IPS-18c (cell line): ENCODE data around the gene NHSL2.

Source experiments
- H3K4me3 ChIP-seq: 2 replicates; pipeline ENCODE4 v1.7.0; 2013; ENCODE audit warnings: low read depth, mild to moderate bottlenecking, low read length, moderate library complexity; ENCODE audit not compliant: insufficient read depth
- H3K9me3 ChIP-seq: one replicate; pipeline ENCODE4 v1.6.1; 2013; ENCODE audit warnings: mild to moderate bottlenecking, low read length, moderate library complexity; ENCODE audit not compliant: control insufficient read depth, insufficient read depth

Gene NHSL2

GRCh38 chrX:72023071-72023470, 112.4 kb downstream of the NHSL2 start:
- Histone ChIP-seq H3K9me3 (peaks cover 6% of the 10 kb centered on the region), H3K4me3 (no peak overlapping the region)

GRCh38 chrX:72025236-72025770, 114.7 kb downstream of the NHSL2 start:
- Histone ChIP-seq H3K9me3 (peaks cover 6% of the 10 kb centered on the region), H3K4me3 (no peak overlapping the region)

GRCh38 chrX:72026341-72027023, 115.8 kb downstream of the NHSL2 start:
- Histone ChIP-seq H3K4me3 (no peak overlapping the region), H3K9me3 (peaks cover 8% of the 10 kb centered on the region)

GRCh38 chrX:72027024-72027913, 116.6 kb downstream of the NHSL2 start:
- Histone ChIP-seq H3K9me3 (peaks cover 7% of the 10 kb centered on the region), H3K4me3 (no peak overlapping the region)

- Histone ChIP-seq H3K9me3 (peaks cover 8% of the 10 kb centered on the region), H3K4me3 (no peak overlapping the region)
Measured at GRCh38 chrX:72027914-72028307, 117.3 kb downstream of the NHSL2 start.

- Histone ChIP-seq H3K9me3 (peaks cover 8% of the 10 kb centered on the region), H3K4me3 (no peak overlapping the region)
Measured at GRCh38 chrX:72028701-72029470, 118.2 kb downstream of the NHSL2 start.

- Histone ChIP-seq H3K4me3 (no peak overlapping the region), H3K9me3 (peaks cover 8% of the 10 kb centered on the region)
Measured at GRCh38 chrX:72029483-72030411, 119.1 kb downstream of the NHSL2 start.

GRCh38 chrX:72030431-72030830, 119.8 kb downstream of the NHSL2 start:
- H3K9me3 ChIP-seq = peaks cover 8% of the 10 kb centered on the region
- no peak overlapping the region for H3K4me3 ChIP-seq

- peaks cover 8% of the 10 kb centered on the region for H3K9me3 ChIP-seq
- no peak overlapping the region for H3K4me3 ChIP-seq
Measured at GRCh38 chrX:72031118-72031517, 120.5 kb downstream of the NHSL2 start.

- H3K4me3 ChIP-seq = no peak overlapping the region
- H3K9me3 ChIP-seq = peaks cover 8% of the 10 kb centered on the region
Measured at GRCh38 chrX:72031634-72032033, 121.0 kb downstream of the NHSL2 start.

- H3K9me3 ChIP-seq = peaks cover 4% of the 10 kb centered on the region
Measured at GRCh38 chrX:72037601-72038000, 127.0 kb downstream of the NHSL2 start.

GRCh38 chrX:72038016-72038415, 127.4 kb downstream of the NHSL2 start:
- Histone ChIP-seq H3K9me3 (peaks cover 4% of the 10 kb centered on the region), H3K4me3 (no peak overlapping the region)

More at GRCh38 chrX:72037601-72038000, 127.0 kb downstream of the NHSL2 start:
- H3K4me3 ChIP-seq = no peak overlapping the region

GRCh38 chrX:72038868-72039267, 128.2 kb downstream of the NHSL2 start:
- Histone ChIP-seq H3K9me3 (peaks cover 4% of the 10 kb centered on the region), H3K4me3 (no peak overlapping the region)

GRCh38 chrX:72040506-72040905, 129.9 kb downstream of the NHSL2 start:
- H3K4me3 ChIP-seq = no peak overlapping the region
- peaks cover 4% of the 10 kb centered on the region for H3K9me3 ChIP-seq

- Histone ChIP-seq H3K9me3 (peaks cover 4% of the 10 kb centered on the region), H3K4me3 (no peak overlapping the region)
Measured at GRCh38 chrX:72041176-72041575, 130.5 kb downstream of the NHSL2 start.
